UCSD-AML1 (cell line): ENCODE measurements around the gene IFRD2.
A peak's percentile ranks its signal among the peaks of the same experiment; 100 is the strongest.
"Not testable (repeated sequence)": the region's sequence is repeated elsewhere in the genome, so short reads cannot be mapped to it uniquely, and the experiment has no call there.

Experiments used
- DNase-seq: peaks from one replicate; lab custom pipeline; 2025; ENCODE audit not compliant: unreplicated experiment; lab: John Stamatoyannopoulos, UW

The IFRD2 gene

DNA sequence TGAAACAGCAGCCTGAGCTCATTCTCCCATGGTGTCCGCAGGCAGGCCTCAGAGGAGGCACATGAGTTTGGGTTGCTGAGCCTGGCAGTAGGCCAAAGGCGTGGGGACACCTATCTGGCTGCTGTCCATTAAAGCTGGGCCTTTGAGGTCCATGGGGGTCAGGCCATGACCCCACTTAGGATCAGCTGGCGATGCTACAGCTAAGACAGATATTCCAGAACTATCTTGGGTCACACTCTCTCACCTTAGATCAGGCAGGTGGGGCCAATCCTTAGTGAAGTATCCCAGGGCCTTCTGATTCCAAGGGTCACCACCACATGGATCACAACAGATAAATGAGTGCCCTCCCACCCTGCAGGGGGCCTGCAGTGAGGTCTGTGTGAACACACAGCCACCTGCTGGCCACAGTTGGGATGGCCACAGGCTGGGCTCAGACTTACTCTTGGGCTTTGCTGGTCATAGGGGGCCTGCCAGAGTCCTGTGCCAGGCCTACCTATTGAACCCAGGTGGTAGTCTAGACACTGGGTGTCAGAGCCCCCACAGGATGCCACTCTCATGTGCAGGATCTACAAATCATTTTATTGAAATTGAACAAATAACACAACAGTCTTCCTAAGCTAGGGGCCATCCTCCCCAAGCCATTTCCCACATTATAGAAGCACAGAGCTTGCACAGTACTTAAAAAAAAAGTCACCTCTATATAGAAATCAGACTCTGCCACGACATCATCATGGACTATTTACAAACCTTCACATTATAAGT is 32.3 kb upstream of the IFRD2 start:
- DNase-seq: peak; percentile 77

DNA sequence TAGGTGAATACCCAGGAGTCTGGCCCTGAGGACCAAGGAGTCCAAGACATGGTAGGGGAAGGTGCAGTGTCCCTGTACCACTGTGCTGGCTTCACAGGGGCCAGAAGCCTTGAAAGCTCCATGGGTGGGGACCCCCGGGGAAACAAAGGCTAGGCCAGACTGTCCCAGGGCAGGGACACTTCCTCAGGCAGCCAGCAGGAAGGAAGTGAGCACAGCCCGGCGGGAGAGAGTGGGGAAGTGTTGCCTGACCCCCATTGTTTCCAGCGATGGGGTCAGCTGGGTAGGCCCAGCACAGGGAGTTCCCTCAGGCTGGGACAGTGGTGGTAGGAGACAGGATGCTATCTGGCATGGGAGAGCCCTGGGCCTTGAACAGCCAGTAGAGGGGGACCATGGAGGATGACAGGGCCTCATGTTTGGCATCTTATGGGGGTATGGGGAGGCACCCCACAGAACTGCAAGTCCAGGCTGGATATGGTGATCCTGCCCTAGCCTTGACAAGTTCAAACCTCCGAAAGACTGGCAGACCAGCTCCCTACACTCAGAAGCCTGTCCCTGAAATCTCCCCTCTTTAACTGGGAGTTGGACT is 31.5 kb upstream of the IFRD2 start:
- peak; percentile 49 for DNase-seq

DNA sequence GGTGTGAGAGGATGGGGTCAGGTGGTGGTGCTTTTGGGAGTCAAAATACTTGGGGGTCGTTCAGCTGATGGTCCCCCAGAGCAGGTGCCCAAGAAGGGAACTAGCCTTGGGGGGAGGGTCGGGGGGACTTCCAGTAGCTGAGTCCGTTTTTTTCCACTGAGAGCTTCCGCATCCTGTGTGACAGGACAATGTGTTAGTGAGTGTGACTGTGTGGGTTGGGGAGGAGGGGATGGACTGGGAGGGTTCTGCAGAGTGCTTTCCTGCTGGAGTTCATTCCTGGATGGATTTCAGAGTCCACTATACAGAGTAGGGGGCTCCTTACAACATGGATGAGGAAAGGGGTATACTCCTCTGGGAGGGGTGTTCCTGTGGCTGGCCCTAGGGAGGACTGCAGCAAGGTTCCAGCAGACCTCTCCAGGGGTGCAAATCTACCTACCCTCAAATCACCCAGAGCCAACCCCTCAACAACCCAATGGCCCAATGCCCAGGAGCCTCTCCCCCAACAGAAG is 30.9 kb upstream of the IFRD2 start:
- DNase-seq: peak; percentile 71

DNA sequence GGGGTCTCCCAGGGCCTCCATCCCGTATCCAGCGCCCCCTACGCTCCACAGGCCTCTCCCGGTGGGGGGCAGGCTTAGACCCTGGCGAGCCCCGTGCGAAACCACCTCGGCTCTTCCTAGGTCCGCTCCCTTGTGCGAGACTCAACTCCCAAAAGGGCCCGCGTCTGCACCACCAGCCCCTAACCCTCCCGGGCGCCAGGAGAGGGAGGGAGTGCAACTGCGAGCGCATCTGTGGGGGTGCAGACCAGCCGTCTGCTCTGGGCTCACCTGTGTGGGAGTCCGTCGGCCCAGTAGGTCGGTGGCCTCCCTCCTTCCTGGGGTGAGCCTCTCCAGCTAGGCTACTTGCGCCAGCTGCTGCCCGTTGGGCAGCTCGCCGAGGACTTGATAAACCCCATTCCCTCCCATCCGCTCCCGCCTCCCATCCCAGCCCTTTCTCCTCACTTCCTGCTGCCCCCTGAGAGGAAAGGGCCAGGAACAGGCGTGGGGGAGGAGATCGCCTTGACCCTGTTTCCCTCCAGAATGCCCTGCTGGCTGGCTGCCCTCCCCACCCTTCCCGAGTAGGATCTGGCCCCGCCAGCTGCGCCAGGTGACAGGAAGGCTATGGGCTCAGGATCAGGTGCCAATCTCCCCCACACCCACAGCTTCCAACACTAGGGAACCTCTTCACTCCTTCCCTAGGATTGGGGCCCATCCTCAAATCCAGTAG is 30.3 kb upstream of the IFRD2 start, which contains the start of gene HYAL2:
Gene HYAL2, minus strand, starts transcription at position 360 of the 706 bp plus-strand sequence. CDS start 2,256 bp downstream, outside the sequence.
- peak; percentile 66 for DNase-seq

DNA sequence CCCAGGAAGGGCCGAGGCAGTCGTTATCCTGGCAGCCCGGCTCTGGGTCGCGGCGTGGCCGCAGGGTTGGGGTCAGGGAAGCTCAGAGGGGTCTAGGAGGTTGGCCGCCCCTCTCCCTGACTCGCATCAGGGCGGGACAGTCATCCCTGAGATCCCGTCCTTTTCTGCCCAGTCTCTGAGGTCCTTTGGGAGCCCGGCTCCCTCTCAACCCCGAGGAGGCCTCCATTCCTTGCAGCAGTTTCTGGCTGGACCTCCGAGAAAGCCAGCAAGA is 29.8 kb upstream of the IFRD2 start:
- DNase-seq: no peak

DNA sequence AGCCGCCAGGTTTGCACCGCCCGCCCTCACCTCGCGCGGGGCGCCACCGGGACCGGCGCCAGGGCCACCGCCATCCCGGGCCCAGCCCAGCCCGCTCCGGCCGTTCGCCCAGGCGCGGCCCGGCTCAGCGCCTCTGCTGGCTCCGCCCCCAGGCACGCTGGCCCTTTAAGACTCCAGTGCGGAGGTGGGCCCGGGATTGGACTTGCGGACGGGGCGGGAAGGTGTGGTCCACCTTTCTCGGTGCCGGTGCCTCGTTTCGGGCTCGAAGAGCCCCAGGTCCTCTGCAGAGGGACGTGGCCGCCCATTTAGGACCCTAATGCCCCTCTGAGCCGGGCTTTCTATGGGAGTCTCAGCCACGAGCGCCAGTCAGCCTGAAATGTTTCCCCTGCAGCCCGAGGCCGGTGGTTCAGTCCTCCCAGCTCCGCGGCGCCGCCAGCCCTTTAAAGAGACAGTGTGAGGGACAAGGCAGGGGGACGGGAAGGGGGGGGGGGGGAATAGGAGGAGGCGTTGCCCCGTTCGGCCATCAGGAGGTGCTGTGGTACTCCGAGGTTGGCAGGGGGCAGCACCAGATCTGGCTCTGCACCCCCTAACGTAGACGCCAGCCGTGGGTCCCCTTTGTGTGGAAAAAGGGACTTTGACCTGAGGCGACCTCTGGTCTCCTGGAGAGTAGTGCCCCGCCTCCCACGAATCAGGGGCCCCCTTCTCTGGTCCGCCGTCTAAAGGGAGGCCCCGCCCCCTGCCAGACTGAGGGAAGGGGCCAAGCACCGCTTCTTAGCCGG is 29.3 kb upstream of the IFRD2 start:
- DNase-seq: peak; percentile 93

DNA sequence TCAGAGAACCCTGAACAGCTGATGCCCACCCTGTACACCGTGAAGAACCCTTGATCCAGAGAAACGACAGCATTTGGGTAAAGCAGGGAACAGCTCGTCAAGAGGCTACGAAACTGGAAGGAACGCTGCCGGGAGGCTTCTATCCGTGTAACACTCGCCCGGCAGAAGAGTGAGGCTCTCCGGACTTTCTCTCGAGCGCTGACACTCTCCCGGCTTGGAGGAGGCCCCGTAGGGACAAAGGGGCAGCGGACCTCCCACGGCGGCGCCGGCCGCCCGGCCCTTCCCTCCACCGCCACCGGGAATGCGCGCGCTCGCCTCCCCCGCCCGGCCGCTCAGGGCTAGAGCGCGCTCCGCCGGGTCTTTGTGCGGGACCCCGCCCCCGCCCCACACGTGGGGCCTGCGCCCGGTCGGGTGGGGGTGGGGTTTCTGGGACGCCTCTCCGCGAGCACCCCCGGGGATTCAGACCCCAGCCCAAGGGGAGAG is 28.7 kb upstream of the IFRD2 start:
- peak; percentile 83 for DNase-seq

DNA sequence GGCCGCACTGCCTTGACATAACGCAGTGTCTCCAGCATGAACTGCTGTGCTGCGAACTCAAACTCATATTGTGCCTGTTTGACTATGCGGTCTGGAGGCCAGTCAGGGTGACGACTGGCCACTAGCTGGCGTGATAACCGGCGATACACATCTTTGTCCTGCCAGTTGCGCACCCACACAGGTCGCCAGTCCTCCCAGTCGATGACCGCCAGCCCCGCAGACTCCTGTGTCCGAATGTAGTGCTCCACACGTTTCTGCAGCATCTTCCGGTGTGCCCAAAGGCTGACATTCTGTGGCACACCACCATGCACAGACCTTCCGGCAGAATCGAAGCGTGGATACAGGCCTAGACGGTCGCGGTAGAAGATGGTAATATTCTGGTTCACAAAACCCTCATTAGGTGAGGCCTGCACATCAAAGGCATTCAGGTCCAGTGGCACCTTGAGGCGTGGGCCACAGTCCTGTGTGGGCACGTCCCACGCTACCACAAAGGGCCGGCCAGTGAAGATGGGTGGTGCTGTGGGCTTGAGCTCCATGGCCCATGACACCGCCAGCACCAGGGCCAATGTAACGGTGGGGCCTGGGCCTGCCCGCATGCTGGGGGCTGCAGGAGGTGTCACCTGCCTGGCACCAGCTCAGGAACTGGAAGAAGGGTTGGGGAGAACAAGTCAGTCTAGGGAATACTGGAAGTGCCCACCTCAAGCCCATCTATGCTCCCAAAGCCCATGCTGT is 27.8 kb upstream of the IFRD2 start:
- no peak for DNase-seq

DNA sequence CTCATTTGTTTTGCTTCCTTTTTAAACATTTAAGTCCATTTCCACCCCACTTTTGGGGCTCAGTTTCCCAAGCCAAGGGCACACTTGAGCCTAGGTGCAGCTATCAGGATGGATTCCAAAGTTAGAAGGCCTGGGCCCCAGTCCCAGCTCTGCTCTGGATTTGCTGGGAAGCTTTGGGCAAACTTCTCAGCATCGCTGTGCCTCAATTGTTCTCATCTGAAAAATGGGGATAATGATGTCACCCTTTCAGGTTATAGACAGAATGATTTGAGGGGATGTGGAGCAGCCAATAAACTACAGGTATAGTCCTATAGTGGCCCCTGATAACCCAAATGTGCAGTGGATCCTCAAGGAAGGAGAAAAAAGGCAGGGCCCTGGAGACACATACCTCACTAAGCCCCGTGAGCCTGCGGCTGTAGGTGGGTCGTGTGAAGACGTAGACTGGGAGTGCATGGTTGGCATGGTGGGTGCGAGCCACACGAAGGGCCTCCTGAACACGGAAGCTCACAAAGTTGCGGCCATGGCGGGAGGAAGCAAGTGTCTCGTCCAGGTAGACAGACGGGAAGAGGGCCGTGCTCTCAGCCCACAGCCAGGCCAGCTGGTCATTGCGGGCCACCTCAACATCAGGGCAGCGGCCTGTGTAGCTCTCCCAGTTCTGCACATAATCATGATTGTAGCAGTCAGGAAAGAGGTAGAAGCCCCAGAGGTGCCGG is 27.1 kb upstream of the IFRD2 start:
- no peak for DNase-seq

DNA sequence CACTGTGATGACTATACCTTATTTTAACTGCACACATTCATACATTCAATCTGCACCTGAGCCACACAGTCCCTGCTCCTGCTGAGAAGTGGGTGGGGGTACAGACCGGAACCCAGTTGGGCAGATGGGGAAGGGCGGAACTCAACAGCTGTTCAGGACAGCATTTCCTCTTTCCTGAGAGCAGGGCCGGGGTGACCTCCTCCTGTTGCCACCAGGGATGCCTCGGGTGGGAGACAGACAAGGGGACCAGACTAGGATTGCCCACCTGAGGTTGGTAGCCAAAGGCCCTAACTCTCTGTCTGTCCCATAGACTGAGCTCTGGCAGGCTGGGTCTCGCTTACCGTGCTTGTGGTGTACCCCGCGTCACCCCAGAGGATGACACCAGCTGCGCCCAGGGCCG is 26.4 kb upstream of the IFRD2 start:
- no peak for DNase-seq

DNA sequence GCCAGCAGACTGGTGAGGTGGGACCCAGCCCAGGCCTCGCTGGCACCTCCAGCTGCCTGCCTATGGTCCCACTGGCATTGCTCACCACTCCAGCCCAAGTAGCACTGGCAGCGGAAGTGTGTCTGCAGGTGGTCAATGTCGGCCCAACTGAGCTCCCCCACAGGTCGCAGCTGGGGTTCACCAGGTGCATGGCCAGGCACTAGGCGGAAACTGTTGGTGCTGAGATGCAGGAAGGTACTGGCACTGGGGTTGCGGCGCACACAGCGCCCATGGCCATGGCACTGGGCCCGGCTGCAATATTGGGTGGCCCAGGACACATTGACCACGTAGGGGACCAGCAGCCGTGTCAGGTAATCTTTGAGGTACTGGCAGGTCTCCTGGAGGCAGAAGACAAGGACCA is 25.9 kb upstream of the IFRD2 start:
- DNase-seq: no peak

DNA sequence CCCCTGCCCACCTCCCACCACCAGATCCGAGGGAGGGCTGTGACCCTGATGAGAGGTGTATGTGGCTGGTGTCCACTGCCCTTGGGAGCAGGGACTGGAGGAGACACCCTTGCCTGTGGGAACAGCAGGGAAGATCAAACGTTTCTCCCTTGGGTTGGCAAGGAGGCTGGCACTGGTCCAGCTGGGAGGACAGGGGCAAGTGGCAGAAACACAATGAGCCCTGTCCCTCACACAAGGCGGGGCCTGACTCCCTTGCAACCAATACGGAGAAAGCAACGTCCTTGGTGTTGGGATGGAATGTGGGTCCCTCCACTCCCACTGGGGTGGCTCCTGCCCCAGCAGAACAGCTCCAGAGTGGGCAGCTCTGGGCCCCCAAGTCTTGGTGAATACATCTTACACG is 25.1 kb upstream of the IFRD2 start:
- no peak for DNase-seq

DNA sequence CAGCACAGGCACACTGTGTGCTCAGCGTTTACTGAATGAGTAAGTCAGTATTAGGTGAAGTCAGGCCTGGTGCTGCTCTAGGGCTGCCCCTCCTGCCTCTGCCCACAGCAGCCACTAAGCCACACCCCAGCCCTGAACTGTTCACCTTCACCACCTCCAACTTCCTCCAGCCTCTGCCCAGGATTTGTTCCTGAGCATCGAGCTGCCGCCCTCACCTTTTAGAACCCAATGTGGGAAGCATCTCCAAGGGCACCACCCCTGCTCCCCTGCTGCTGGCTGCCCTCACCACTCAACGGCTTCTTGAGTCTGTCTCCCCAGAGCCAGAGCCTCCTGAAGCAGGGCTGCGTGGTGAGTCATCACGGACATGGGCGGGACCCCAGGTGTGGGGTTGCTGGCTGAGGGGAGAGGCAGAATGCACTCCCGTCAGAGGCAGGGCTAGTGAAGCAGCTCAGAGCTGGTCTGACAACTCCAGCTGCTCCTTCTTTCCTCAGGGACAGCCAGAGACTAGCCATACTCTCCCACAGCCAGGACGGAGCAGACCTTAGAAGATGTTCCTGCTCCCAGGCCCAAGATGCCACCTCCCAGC is 24.5 kb upstream of the IFRD2 start:
- no peak for DNase-seq

DNA sequence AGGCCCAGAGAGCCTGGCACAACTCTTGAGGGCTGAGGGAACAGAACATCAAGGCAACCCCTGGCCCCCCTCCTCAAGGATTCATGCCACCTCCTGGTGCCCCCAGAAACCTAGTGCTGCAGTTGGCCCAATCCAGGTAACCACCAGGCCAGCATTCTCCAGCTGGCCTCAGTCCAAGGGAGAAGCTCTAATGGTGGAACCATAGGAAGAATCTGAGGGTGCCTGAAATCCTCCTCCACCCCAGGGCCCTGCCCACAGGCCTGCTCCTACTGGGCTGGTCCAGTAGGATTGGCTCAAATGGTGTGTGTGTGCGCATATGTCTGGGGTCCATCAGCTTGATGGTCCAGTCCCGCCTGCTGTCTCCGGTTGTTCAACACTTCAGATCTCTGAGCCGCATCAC is 22.6 kb upstream of the IFRD2 start:
- DNase-seq: no peak

DNA sequence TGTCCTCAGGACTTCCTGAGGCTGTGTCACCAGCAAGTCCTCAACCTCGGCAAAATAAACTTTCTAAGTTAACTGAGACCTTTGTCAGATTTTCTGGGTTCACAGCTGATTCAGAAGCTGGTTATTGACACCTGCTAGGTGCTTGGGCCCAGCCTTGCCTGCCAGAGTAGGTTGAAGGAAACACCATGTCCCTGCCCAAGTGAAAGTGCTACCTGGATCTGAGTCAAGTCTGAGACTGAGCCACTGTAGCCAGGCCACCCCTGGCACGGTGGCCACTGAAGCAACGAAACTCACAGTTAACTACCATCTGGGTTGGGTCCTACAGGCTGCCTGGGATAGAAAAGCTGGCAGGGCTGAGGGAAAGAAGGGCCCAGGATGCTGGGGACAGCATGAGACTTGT is 22.1 kb upstream of the IFRD2 start:
- DNase-seq: no peak

DNA sequence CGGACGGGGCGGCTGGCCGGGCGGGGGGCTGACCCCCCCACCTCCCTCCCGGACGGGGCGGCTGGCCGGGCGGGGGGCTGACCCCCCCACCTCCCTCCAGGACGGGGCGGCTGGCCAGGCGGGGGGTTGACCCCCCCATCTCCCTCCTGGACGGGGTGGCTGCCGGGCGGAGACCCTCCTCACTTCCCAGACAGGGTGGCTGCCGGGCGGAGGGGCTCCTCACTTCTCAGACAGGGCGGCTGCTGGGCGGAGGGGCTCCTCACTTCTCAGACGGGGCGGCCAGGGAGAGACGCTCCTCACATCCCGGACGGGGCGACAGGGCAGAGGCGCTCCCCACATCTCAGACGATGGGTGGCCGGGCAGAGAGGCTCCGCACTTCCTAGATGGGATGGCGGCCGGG is 19.8 kb upstream of the IFRD2 start:
- not testable (repeated sequence) for DNase-seq

DNA sequence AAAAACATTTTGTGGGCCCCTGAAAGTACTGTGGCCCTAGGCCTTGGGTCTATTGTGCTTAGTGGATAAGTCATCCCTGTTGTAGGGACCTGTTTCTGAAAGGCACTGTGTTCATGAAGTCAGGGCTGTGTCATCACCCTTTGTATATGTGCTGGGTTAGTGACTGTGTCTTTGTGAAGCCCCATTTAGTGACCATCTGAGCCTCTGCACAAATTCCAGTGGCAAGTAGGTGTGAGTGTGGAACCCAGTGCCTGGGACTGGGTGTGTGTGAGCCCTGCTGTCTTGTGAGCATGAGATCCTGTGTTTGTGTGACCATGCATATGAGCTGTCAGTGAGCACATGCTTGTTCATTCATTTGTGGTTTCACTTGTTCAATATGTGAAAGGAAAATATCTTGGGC is 12.4 kb upstream of the IFRD2 start:
- DNase-seq: no peak

DNA sequence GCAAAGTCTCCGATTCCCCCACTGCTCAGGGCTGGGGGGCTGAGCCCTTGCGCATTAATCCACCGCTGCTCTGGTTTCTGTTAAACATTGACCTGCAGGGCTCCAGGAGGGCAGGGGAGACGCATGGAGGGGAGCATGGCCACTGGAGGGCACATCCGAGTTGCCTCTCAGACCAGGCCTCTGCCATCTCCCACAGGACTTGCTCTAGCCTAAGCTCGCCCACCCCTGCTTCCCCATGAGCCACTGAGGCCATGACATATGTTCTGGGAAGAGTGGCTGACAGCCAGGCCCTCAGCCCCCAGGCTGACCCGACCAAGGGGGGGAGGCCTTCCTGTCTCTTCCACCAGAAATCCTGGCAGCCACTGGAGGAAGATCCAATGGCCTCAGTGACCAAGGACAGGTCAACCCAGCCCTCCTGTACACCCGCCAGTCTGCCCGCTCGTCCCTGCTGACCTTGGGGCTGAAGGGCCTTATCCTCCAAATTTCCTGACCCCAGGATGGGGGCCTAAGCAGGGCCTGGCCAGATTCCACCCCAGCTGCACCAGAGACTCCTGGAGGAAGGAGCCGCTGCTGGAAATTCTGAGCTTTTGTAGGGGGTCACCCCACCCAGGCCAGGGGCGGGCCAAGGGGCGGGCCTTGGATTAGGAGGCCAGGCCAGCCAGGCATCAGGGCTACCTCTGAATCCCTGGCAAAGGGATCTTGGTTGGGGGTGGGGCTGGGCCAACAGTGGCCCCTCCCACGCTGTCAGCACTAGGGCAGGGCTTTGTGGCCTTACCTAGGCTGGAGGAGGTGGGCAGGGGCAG is 11.0 kb upstream of the IFRD2 start, which contains the start of gene HYAL1:
Gene HYAL1, minus strand, starts transcription at position 562 of the 803 bp plus-strand sequence. CDS start 618 bp downstream, outside the sequence.
- DNase-seq: peak; percentile 35
